ENCODE measurements around the gene SLITRK3.

DNA sequence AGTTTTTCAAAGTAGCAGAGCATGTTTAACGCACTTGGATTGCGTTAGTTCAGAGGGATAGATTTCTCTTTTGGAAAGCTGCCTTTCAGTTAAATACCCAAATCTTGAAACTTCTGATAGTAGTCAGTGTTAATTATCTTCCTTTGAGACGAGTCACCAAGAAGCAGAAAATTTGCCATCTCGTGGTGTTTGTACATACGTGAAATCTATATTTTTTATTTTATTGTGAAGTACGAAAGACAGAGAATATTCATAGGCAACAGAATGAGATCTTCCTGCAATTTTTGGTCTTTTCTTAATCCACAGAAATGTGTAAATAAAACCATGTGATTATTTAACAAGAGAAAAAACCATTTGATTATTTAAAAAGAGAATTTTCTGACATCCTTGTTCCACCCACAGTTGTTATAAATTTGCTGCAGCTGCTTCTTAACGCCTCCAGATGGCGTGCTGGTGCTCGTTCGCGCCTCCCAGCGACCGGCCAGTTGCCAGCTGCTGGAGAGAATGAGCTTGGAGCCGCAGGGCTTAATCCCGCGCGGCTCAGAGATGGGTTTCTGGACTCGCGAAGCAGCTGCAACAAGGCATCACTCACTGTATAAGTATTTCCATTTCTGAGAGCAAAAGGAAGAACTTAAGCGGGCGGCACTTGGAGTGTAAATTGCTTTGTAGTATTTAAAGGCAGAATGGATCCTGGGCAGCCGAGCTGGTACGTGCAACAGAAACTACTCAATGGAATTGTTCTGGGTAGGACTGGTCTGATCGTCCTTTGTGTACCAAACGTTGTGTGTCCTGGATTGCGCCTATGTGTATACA is 10.5 kb upstream of the SLITRK3 start:
- TF ChIP-seq EZH2 (IDR thresholded peaks at IDR 0.05; ENCODE audit: borderline replicate concordance, low read depth, low read length, severe bottlenecking) (no peak), CTCF (IDR thresholded peaks at IDR 0.05; ENCODE audit: borderline replicate concordance, extremely low read depth, low read length, poor library complexity, severe bottlenecking) (peak; percentile 39)
